ENCODE measurements around the gene CTNNBL1.

The CTNNBL1 gene

DNA sequence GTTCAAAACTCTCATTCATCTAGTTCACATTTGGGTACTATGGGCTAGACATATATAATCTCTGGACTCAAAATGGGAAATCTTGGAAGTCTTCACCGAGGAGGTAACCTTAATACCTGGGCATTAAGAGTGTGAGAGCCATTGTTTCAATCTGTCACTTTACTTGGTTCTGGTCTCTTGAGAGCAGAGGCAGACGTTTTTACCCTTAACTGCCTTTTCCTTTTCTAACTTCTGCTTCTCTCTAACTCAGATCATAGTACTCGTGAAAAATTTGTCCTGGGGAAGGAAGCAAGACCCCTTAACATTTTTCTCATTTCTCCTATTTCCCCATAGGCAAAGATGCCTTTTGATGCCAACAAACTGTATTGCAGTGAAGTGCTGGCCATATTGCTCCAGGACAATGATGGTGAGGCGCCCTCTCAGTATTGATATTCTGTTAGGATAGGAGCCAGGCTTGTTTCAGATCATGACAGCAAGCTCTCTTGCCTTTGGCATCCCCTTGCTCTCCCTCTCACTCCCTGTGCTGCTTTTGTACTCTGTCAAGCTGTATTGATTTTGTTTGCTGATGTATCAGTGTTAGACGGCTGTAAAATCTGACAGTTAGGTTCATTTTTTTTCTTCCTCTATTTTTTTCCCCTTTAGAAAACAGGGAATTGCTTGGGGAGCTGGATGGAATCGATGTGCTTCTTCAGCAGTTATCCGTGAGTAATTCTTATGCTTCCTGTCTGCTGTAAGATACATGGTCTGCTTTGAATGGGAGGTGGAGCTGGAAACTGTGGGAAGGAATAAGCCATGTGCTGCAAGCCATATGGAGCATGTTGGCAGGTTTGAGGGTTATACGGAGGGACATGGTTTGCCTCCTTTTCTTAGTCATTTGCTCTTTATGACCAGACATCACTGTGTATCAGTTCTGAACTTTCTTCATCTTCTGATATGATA is 83.5 kb downstream of the CTNNBL1 start:
- Histone ChIP-seq H3K4me1 (no peaks in the 10 kb centered on the region), H3K27me3 (no peaks in the 10 kb centered on the region), H3K27ac (no peak overlapping the region), H3K4me3 (no peak overlapping the region), H3K9me3 (no peaks in the 10 kb centered on the region), H3K36me3 (peaks cover 5 to 14% (median 9%) of the 10 kb centered on the region in 3 donors)
- DNase-seq: no peak
- TF ChIP-seq, protein P1, sequence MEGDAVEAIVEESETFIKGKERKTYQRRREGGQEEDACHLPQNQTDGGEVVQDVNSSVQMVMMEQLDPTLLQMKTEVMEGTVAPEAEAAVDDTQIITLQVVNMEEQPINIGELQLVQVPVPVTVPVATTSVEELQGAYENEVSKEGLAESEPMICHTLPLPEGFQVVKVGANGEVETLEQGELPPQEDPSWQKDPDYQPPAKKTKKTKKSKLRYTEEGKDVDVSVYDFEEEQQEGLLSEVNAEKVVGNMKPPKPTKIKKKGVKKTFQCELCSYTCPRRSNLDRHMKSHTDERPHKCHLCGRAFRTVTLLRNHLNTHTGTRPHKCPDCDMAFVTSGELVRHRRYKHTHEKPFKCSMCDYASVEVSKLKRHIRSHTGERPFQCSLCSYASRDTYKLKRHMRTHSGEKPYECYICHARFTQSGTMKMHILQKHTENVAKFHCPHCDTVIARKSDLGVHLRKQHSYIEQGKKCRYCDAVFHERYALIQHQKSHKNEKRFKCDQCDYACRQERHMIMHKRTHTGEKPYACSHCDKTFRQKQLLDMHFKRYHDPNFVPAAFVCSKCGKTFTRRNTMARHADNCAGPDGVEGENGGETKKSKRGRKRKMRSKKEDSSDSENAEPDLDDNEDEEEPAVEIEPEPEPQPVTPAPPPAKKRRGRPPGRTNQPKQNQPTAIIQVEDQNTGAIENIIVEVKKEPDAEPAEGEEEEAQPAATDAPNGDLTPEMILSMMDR (IDR thresholded peaks at IDR 0.05): no peak
- intact Hi-C loops (cut with DNase I; ENCODE audit: low total_unique reads): no loop called here

DNA sequence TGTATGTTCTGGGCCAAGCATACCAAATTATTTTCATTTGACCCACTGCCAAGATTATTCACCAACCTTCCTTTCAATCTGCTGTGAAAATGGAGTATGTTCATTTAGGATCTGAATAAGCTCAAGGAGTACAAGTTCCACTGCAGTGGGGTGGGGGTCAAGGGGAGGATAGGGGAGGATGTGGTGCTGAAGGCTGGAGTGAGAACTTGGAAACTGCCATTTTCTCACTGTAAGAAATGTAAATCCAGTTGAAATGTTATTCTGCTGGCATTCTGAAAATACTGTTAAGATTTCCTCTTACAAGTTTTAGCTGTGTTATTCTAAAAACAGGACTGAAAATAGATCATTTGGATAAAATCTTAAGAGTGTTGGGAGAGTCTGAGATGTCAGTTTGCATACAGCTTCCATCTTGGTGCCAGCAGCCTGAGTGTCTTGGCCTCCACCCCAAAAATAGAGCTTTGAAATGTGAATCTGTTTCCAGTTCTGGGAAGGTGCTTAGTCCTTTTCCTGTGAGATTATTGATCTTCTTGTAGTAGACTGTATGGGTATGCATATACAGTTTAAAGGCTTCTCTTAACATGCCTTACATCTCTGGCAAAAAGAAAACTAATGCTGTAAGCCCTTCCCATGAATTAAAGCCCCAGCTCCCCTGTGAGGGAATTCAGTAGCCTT is 84.3 kb downstream of the CTNNBL1 start:
- DNase-seq: no peak
- TF ChIP-seq, protein P1 (IDR thresholded peaks at IDR 0.05): no peak
- H3K27me3 ChIP-seq: no peaks in the 10 kb centered on the region
- no peak overlapping the region for H3K4me3 ChIP-seq
- no peaks in the 10 kb centered on the region for H3K4me1 ChIP-seq
- intact Hi-C loops (cut with DNase I; ENCODE audit: low total_unique reads): no loop called here
- peaks cover 9 to 14% (median 11%) of the 10 kb centered on the region in 3 donors for H3K36me3 ChIP-seq
- no peak overlapping the region for H3K27ac ChIP-seq
- H3K9me3 ChIP-seq: no peaks in the 10 kb centered on the region

DNA sequence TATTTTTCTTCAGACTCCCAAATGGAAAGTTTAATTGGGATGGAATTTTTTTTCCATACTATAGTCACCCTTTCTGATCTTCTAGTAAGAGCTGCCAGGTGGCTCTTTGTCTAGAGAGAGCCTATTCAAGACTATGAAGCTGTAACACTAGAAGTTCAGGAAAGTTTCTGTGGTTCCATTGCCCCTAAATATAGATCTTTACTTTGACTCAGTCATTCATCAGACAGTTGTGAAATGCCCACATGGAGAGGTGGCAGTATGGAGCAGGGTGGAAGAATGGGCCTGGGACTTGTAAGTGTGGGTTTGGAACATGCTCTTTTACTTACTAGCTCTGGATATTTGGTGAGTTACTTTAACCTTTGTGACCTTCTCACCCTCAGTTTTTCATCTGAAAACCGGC is 87.8 kb downstream of the CTNNBL1 start:
- intact Hi-C loops (cut with DNase I; ENCODE audit: low total_unique reads): no loop called here
- H3K36me3 ChIP-seq: peaks cover 7 to 16% (median 9%) of the 10 kb centered on the region in 3 donors
- no peaks in the 10 kb centered on the region for H3K27me3 ChIP-seq
- no peak for DNase-seq
- H3K9me3 ChIP-seq: no peaks in the 10 kb centered on the region
- TF ChIP-seq, protein P1 (IDR thresholded peaks at IDR 0.05): no peak
- H3K4me3 ChIP-seq: no peak overlapping the region
- H3K4me1 ChIP-seq: no peaks in the 10 kb centered on the region
- H3K27ac ChIP-seq: no peak overlapping the region

DNA sequence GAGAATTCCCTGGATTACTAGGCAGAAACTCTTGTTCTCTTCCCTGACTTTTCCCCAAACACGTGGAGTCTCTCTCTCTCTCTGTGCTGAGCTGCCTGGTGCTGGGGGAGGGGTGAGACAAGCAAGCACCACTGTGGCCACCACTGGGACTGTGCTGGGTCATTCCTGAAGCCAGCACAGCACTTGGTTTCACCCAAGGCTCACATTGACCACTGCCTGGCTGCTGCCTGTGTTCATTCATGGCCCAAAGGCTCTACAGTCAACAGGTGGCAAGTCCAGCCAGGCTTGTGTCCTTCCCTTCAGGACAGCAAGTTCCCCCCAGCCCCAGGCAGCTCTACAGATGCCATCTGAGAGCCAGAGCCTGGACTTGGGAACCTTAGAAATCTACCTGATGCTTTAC is 92.2 kb downstream of the CTNNBL1 start:
- TF ChIP-seq, protein P1 (IDR thresholded peaks at IDR 0.05): no peak
- H3K27me3 ChIP-seq: no peaks in the 10 kb centered on the region
- peaks cover 22 to 38% (median 32%) of the 10 kb centered on the region in 3 donors for H3K36me3 ChIP-seq
- no peak for DNase-seq
- no peaks in the 10 kb centered on the region for H3K4me1 ChIP-seq
- intact Hi-C loops (cut with DNase I; ENCODE audit: low total_unique reads): no loop called here
- H3K4me3 ChIP-seq: no peak overlapping the region
- no peaks in the 10 kb centered on the region for H3K9me3 ChIP-seq
- H3K27ac ChIP-seq: no peak overlapping the region

DNA sequence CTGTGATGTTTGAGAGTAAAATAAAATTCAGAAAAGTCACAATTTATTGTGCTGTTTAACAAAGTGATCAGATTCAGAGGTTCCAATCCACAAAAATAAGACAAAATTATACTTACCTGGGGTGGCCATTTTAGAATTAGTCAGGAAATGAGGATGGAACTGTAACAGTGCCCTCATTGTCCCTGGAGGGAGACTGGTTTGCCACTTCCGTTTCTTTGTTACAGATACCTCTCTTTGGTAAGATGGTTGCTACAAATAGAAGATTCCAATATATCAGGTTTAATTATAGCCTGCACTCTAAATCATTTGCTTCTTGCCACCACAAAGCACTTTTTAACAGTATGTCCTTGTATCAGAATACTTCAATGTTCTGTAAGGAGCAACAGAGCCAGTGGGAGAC is 95.6 kb downstream of the CTNNBL1 start:
- intact Hi-C loops (cut with DNase I; ENCODE audit: low total_unique reads): no loop called here
- Histone ChIP-seq H3K27me3 (no peaks in the 10 kb centered on the region), H3K27ac (no peak overlapping the region), H3K4me1 (no peaks in the 10 kb centered on the region), H3K9me3 (peaks cover 0 to 6% (median 0%) of the 10 kb centered on the region in 3 donors), H3K4me3 (no peak overlapping the region), H3K36me3 (peaks cover 13 to 52% (median 41%) of the 10 kb centered on the region in 3 donors)
- TF ChIP-seq, protein P1 (IDR thresholded peaks at IDR 0.05): no peak
- no peak for DNase-seq
